HepG2 (cell line): ENCODE results near the gene MZF1. TPM values are rescaled to one million over a fixed set of nuclear protein-coding genes. Genes with fewer than 3 reads are reported as not detected.
A peak's percentile ranks its signal among the peaks of the same experiment; 100 is the strongest.

ENCODE experiments used
- CENPX ChIP-seq: sonication (generic); formaldehyde crosslinking; IDR thresholded peaks from 2 replicates; pipeline ENCODE4 v1.9.0; 2021; ENCODE audit warnings: mild to moderate bottlenecking, missing genetic modification reagents, moderate library complexity
- ETV5 ChIP-seq: IDR thresholded peaks from 2 replicates; pipeline ENCODE4 v1.6.1; 2018; ENCODE audit warnings: missing biosample characterization, missing genetic modification reagents, inconsistent platforms, borderline replicate concordance
- FOXC1 ChIP-seq: sonication (generic); formaldehyde crosslinking; IDR thresholded peaks from 2 replicates; pipeline ENCODE4 v1.8.0; 2022; ENCODE audit warnings: mild to moderate bottlenecking, missing genetic modification reagents, borderline replicate concordance
- GABPB1 ChIP-seq: IDR thresholded peaks from 2 replicates; pipeline ENCODE4 v1.6.1; 2016; ENCODE audit warnings: mild to moderate bottlenecking, missing genetic modification reagents, moderate library complexity, missing compliant biosample characterization
- GPBP1L1 ChIP-seq: sonication (generic); formaldehyde crosslinking; IDR thresholded peaks from 2 replicates; pipeline ENCODE4 v1.5.0; 2020; ENCODE audit warnings: mild to moderate bottlenecking, missing genetic modification reagents
- HMG20A ChIP-seq: IDR thresholded peaks from 2 replicates; pipeline ENCODE4 v1.6.1; 2016; ENCODE audit warnings: borderline replicate concordance
- MLX ChIP-seq: IDR thresholded peaks from 2 replicates; pipeline ENCODE4 v1.6.1; 2016
- NBN ChIP-seq: fragments of 450-650 bp; conservative IDR thresholded peaks from 2 replicates; pipeline ENCODE4 v1.6.1; 2017
- NFAT5 ChIP-seq: sonication (generic); formaldehyde crosslinking; IDR thresholded peaks from 2 replicates; pipeline ENCODE4 v1.4.0; 2020; ENCODE audit warnings: missing genetic modification reagents
- PCBP1 ChIP-seq: fragments of 200-400 bp; formaldehyde crosslinking; IDR thresholded peaks from 2 replicates; pipeline ENCODE4 v1.6.1; 2017; ENCODE audit warnings: mild to moderate bottlenecking, low read depth, low read length, borderline replicate concordance
- PPARG ChIP-seq: conservative IDR thresholded peaks from 2 replicates; pipeline ENCODE4 v1.6.1; 2016; ENCODE audit warnings: missing biosample characterization, missing genetic modification reagents
- TEAD3 ChIP-seq: optimal IDR thresholded peaks from 2 replicates; pipeline ENCODE3; 2016; ENCODE audit warnings: borderline replicate concordance
- ZNF280B ChIP-seq: sonication (generic); formaldehyde crosslinking; IDR thresholded peaks from 2 replicates; pipeline ENCODE4 v1.5.0; 2020; ENCODE audit warnings: missing genetic modification reagents, mild to moderate bottlenecking, borderline replicate concordance
- ZNF34 ChIP-seq: sonication (generic); formaldehyde crosslinking; IDR thresholded peaks from 2 replicates; pipeline ENCODE4 v1.4.0; 2020; ENCODE audit warnings: mild to moderate bottlenecking, missing genetic modification reagents, borderline replicate concordance
- ZNF451 ChIP-seq: sonication (generic); formaldehyde crosslinking; IDR thresholded peaks from 2 replicates; pipeline ENCODE4 v1.5.0; 2020; ENCODE audit warnings: mild to moderate bottlenecking, missing genetic modification reagents
- ZNF720 ChIP-seq: sonication (generic); formaldehyde crosslinking; IDR thresholded peaks from 2 replicates; pipeline ENCODE4 v1.4.0; 2020; ENCODE audit warnings: missing genetic modification reagents
- ZSCAN21 ChIP-seq: sonication (generic); formaldehyde crosslinking; IDR thresholded peaks from 2 replicates; pipeline ENCODE4 v1.8.0; 2022; ENCODE audit warnings: mild to moderate bottlenecking, missing genetic modification reagents, moderate library complexity, borderline replicate concordance
- polyA plus RNA-seq, 8 experiments: library from polyadenylated mRNA; depleted of rRNA in 3 of 8; stranded (reverse) in 7 of 8; unstranded in 1 of 8; fragments of >200 nt; fragmentation: Illumina TruSeq in 4 of 8; extraction: Trizol in 4 of 8; gene quantifications; 2 replicates each; pipeline versions ENCODE4 v1.2.1 to v1.2.3, GENCODE V29; 2011 to 2016; ENCODE audit warnings: low read depth in 4 of 8, missing spikeins in 1 of 8, mixed read lengths in 1 of 8; ENCODE audit not compliant: insufficient read depth in 1 of 8
- total RNA-seq, 5 experiments: library from RNA; depleted of rRNA; stranded (reverse); fragments of >200 nt; fragmentation: Illumina TruSeq; extraction: Trizol; gene quantifications; 2 replicates each; pipeline ENCODE4 v1.2.3, GENCODE V29; 2016; ENCODE audit warnings: low read depth in 1 of 5
- TF ChIP-seq, protein P1 (sequence below): sonication (generic); formaldehyde crosslinking; IDR thresholded peaks from 2 replicates; pipeline ENCODE4 v1.8.1; 2023; ENCODE audit warnings: missing genetic modification reagents, inconsistent platforms, borderline replicate concordance

Gene MZF1
- total and polyA plus RNA-seq, 2 of the 13 experiments (the other 11 are each of a cell fraction or from before 2014, with no cell fraction given): 3.1 to 8.1 TPM

DNA sequence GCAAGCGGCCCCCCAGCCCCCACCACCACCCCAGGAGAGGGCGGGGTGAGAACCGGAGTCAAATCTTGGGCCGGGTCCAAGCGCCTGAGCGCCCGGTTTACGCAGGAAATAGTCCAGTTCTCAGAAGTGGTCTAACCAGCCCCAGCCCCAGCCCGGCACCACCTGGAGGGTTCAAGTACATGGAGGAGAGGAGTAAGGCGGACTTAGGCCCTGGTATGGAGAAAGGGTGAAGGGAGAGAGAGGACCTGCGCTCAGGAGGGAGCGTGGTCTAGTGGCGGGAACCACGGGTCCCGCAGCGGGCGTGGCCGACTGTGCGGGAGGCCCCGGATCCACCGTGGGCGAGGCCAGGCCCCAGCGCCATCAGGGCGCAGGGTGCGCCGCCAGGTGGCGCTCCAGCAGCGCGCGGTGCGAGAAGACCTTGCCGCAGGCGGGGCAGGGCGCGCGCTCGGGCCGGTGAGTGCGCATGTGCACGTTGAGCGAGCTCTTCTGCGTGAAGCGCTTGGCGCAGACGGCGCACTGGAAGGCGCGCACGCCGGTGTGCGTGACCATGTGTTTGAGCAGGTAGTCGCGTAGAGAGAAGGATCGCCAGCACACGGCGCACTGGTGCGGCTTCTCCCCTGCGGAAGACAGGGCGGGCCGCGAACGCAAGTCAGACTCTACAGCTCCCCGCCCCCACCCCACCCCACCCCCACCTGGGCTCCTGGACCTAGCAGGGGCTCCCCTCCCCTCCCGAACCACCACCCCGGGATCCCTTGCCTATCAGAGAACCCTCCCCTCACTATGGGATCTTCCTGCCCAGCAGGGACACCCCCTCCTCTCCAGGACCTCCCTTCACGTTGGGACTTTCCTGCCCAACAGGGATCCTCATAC, 59.2 kb downstream of the MZF1 start (continued):
- TF ChIP-seq PPARG (CRISPR knock-in tag) (0 out of 2 replicates have a peak, but pooled peaks have one; percentile 43), MLX (peak; percentile 50; the same call in 1 of the 2 replicates), NBN (no peak), GABPB1 (CRISPR knock-in tag) (peak; percentile 84), ETV5 (CRISPR knock-in tag) (peak; percentile 36; the same call in 1 of the 2 replicates), CENPX (CRISPR knock-in tag) (no peak), ZNF451 (peak; percentile 86), PCBP1 (peak; percentile 87; the same call in 1 of the 2 replicates), FOXC1 (CRISPR knock-in tag) (0 out of 2 replicates have a peak, but pooled peaks have one; percentile 32), GPBP1L1 (CRISPR knock-in tag) (no peak), HMG20A (CRISPR knock-in tag) (no peak), ZNF34 (CRISPR knock-in tag) (0 out of 2 replicates have a peak, but pooled peaks have one; percentile 46), ZNF720 (CRISPR knock-in tag) (no peak), ZNF280B (CRISPR knock-in tag) (0 out of 2 replicates have a peak, but pooled peaks have one; percentile 48), TEAD3 (CRISPR knock-in tag) (peak; percentile 72), NFAT5 (CRISPR knock-in tag) (peak; percentile 70; the same call in 1 of the 2 replicates), ZSCAN21 (peak; percentile 95)
- TF ChIP-seq, protein P1, sequence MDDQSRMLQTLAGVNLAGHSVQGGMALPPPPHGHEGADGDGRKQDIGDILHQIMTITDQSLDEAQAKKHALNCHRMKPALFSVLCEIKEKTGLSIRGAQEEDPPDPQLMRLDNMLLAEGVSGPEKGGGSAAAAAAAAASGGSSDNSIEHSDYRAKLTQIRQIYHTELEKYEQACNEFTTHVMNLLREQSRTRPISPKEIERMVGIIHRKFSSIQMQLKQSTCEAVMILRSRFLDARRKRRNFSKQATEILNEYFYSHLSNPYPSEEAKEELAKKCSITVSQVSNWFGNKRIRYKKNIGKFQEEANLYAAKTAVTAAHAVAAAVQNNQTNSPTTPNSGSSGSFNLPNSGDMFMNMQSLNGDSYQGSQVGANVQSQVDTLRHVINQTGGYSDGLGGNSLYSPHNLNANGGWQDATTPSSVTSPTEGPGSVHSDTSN: no peak
